ENCODE measurements around the gene DENND1C.

GRCh38 chr19:6455924-6456323 lies 25.7 kb downstream of the DENND1C start:
- no peak for TF ChIP-seq CTCF (IDR thresholded peaks at IDR 0.05)
- no peak for TF ChIP-seq POLR2A (IDR thresholded peaks at IDR 0.05)

Measured in right lobe of liver (tissue), 4 donors.